GM12801 (cell line): ENCODE results near the gene VEPH1.

ENCODE experiments used
- CTCF ChIP-seq: IDR thresholded peaks from one replicate; pipeline ENCODE4 v1.5.1; 2011; ENCODE audit warnings: control low read depth; ENCODE audit not compliant: insufficient read length; ENCODE audit errors: extremely low read depth

VEPH1 gene

DNA sequence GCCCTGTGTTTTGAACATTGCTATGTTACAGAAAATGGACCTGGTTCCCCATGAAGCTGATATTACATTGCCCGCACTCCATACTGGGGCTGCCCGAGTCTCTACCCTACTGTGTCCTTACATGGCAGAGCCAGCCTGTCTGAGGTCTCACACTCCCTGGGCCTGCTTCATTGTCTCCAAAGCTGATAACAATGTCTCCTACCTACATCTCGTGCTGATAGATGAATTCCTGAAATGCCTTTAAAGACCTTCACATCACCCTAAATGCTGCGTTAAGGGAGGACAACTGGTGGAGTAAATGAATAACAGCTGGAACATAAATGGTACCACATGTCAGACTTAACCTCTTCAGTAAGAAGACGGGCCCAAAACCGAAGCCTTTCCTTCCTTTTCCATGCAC lies 129.4 kb downstream of the VEPH1 start:
- TF ChIP-seq CTCF, result no peak

DNA sequence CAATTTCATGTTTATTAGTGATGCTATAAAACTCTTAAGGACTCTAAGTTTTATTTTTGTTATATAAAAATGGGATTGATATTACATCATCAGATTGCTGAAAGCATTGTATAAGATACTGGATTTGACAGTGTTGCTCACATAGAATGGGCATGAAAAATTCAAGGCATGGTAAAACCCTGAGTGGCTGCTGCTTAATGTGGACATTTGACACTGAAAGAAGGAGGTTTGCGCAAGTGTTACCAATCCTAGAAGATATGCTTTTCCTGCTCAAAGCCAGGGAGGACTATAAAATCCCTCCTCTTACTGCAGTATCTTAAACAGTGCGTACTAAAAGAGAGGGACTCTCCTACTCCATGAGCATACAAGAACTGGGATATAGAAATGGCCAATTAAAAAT lies 132.3 kb downstream of the VEPH1 start:
- no peak for TF ChIP-seq CTCF

DNA sequence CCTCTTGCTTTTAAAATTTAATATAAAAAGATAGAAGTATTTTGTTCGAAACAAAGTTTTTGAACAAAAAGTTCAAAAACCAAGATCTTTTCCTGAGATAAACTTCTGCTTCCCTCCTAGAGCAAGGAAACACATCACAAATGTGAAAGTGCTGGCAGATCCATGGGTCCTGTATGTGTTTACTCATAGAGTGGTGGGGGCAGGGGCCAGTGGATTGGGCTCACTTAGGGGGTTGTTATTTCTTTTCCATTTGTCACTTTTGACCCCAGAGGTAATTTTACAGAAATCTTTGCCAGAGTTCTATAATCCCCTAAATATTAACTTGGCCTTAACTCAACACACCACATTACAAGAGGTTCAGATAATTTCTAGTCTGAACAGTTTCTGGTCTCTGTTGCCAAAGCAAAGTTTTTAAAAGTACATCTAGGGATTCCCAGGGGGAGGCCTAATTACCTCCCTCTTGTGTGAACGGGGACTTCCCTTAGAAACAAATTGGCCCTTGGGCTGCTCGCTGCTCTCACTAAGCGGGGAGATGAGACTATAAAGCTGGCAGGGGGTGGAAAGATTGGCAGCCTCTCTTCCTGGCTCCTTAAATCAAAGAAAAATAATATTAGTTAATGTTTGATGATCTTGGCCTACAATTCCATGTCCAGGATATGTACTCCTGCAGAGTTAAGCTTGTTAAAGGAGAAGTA lies 133.3 kb downstream of the VEPH1 start:
- TF ChIP-seq CTCF, result no peak

DNA sequence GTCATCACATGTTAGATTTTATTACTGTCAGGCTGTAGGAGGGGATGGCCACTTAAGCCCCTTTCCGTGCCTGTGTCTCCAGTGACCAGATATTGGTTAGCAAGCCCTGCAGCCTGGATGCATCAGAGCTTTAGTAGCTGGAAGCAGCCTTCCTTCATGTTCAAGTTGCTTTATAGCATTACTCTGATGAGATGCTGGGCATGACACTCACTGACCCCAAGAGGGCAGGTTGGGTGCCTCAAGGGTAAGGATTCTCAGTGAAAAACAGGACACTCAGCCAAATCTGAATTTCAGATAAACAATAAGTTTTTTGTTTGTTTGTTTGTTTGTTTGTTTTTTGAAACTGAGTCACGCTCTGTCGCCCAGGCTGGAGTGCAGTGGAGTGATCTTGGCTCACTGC lies 135.0 kb downstream of the VEPH1 start:
- TF ChIP-seq CTCF, result no peak

- TF ChIP-seq CTCF, result no peak
Measured at GRCh38 chr3:157363393-157363792, 139.8 kb downstream of the VEPH1 start.

- no peak for TF ChIP-seq CTCF
Measured at GRCh38 chr3:157362348-157362747, 140.9 kb downstream of the VEPH1 start.

- no peak for TF ChIP-seq CTCF
Measured at GRCh38 chr3:157360044-157360443, 143.2 kb downstream of the VEPH1 start.
